ENCODE measurements around the gene KCNJ18. TPM values are rescaled to one million over a fixed set of nuclear protein-coding genes. Genes with fewer than 3 reads are reported as not detected.

Gene KCNJ18
- not detected in 2 replicates for total RNA-seq

GRCh38 chr17:21691883-21692703 lies at the start of gene KCNJ18:
Gene KCNJ18 (plus strand): TSS chr17:21692523. CDS start chr17:21702787, 10,264 bp downstream.

Measured in smooth muscle cell of the umbilical artery (primary cell).